HepG2 (cell line): ENCODE measurements around the gene TXNRD1. TPM values are rescaled to one million over a fixed set of nuclear protein-coding genes. Genes with fewer than 3 reads are reported as not detected.

Source experiments
- AKAP8 ChIP-seq: sonication (generic); formaldehyde crosslinking; IDR thresholded peaks from 2 replicates; pipeline ENCODE4 v1.5.1; 2020; ENCODE audit warnings: mild to moderate bottlenecking, missing genetic modification reagents
- CEBPG ChIP-seq: IDR thresholded peaks from 2 replicates; pipeline ENCODE4 v1.6.1; 2016
- FOXP1 ChIP-seq, 2 experiments: fragments of 450-650 bp in 1 of 2; IDR thresholded peaks; 2 replicates each; pipeline ENCODE4 v1.6.1; 2017 to 2018; ENCODE audit warnings: antibody characterized with exemption in 1 of 2
- ISL2 ChIP-seq: sonication (generic); formaldehyde crosslinking; IDR thresholded peaks from 2 replicates; pipeline ENCODE4 v1.5.0; 2020; ENCODE audit warnings: missing genetic modification reagents
- PRMT3 ChIP-seq: sonication (generic); formaldehyde crosslinking; IDR thresholded peaks from 2 replicates; pipeline ENCODE4 v1.8.1; 2022; ENCODE audit warnings: low read depth, mild to moderate bottlenecking, moderate library complexity, missing genetic modification reagents, borderline replicate concordance
- RCOR2 ChIP-seq: IDR thresholded peaks from 2 replicates; pipeline ENCODE4 v1.6.1; 2016; ENCODE audit warnings: missing biosample characterization, missing genetic modification reagents
- SMARCC2 ChIP-seq: fragments of 450-650 bp; IDR thresholded peaks from 2 replicates; pipeline ENCODE4 v1.6.1; 2017; ENCODE audit warnings: antibody characterized with exemption, mild to moderate bottlenecking
- SP5 ChIP-seq: IDR thresholded peaks from 2 replicates; pipeline ENCODE4 v1.6.1; 2016; ENCODE audit warnings: low read depth, borderline replicate concordance
- ZMYM2 ChIP-seq: sonication (generic); formaldehyde crosslinking; IDR thresholded peaks from 2 replicates; pipeline ENCODE4 v1.8.0; 2022; ENCODE audit warnings: mild to moderate bottlenecking, missing genetic modification reagents
- ZNF101 ChIP-seq: sonication (generic); formaldehyde crosslinking; IDR thresholded peaks from 2 replicates; pipeline ENCODE4 v1.4.0; 2020; ENCODE audit warnings: mild to moderate bottlenecking, low read depth, missing genetic modification reagents, borderline replicate concordance
- ZNF205 ChIP-seq: IDR thresholded peaks from 2 replicates; pipeline ENCODE4 v1.6.1; 2018; ENCODE audit warnings: missing biosample characterization, missing genetic modification reagents
- ZNF225 ChIP-seq: sonication (generic); formaldehyde crosslinking; IDR thresholded peaks from 2 replicates; pipeline ENCODE4 v1.4.0; 2020; ENCODE audit warnings: mild to moderate bottlenecking, missing genetic modification reagents
- ZNF431 ChIP-seq: sonication (generic); formaldehyde crosslinking; IDR thresholded peaks from 2 replicates; pipeline ENCODE4 v1.9.0; 2022; ENCODE audit warnings: missing genetic modification reagents, low read depth, mild to moderate bottlenecking, borderline replicate concordance
- ZNF766 ChIP-seq: sonication (generic); formaldehyde crosslinking; IDR thresholded peaks from 2 replicates; pipeline ENCODE4 v1.5.0; 2020; ENCODE audit warnings: missing genetic modification reagents, borderline replicate concordance
- ZNF768 ChIP-seq: sonication (generic); formaldehyde crosslinking; IDR thresholded peaks from 2 replicates; pipeline ENCODE4 v1.4.0; 2020; ENCODE audit warnings: missing genetic modification reagents
- ZSCAN9 ChIP-seq: IDR thresholded peaks from 2 replicates; pipeline ENCODE4 v1.6.1; 2016; ENCODE audit warnings: borderline replicate concordance
- polyA plus RNA-seq, 8 experiments: library from polyadenylated mRNA; depleted of rRNA in 3 of 8; stranded (reverse) in 7 of 8; unstranded in 1 of 8; fragments of >200 nt; fragmentation: Illumina TruSeq in 4 of 8; extraction: Trizol in 4 of 8; gene quantifications; 2 replicates each; pipeline versions ENCODE4 v1.2.1 to v1.2.3, GENCODE V29; 2011 to 2016; ENCODE audit warnings: low read depth in 4 of 8, missing spikeins in 1 of 8, mixed read lengths in 1 of 8; ENCODE audit not compliant: insufficient read depth in 1 of 8
- total RNA-seq, 5 experiments: library from RNA; depleted of rRNA; stranded (reverse); fragments of >200 nt; fragmentation: Illumina TruSeq; extraction: Trizol; gene quantifications; 2 replicates each; pipeline ENCODE4 v1.2.3, GENCODE V29; 2016; ENCODE audit warnings: low read depth in 1 of 5
- TF ChIP-seq, protein P1 (sequence below): sonication (generic); formaldehyde crosslinking; IDR thresholded peaks from one replicate; pipeline ENCODE4 v1.5.1; 2020; ENCODE audit warnings: mild to moderate bottlenecking, missing genetic modification reagents; ENCODE audit errors: not compliant biosample characterization
- TF ChIP-seq, protein P2 (sequence below): IDR thresholded peaks from 2 replicates; pipeline ENCODE4 v1.6.1; 2018; ENCODE audit warnings: missing genetic modification reagents, mild to moderate bottlenecking, missing compliant biosample characterization
- TF ChIP-seq, protein P3 (sequence below): sonication (generic); formaldehyde crosslinking; IDR thresholded peaks from 2 replicates; pipeline ENCODE4 v1.5.1; 2020; ENCODE audit warnings: mild to moderate bottlenecking, missing genetic modification reagents, borderline replicate concordance
- TF ChIP-seq, protein P4 (sequence below): IDR thresholded peaks from 2 replicates; pipeline ENCODE4 v1.6.1; 2012; ENCODE audit warnings: inconsistent platforms

Gene TXNRD1
- total and polyA plus RNA-seq, 2 of the 13 experiments (the other 11 are each of a cell fraction or from before 2014, with no cell fraction given), result 54.0 to 190 TPM

DNA sequence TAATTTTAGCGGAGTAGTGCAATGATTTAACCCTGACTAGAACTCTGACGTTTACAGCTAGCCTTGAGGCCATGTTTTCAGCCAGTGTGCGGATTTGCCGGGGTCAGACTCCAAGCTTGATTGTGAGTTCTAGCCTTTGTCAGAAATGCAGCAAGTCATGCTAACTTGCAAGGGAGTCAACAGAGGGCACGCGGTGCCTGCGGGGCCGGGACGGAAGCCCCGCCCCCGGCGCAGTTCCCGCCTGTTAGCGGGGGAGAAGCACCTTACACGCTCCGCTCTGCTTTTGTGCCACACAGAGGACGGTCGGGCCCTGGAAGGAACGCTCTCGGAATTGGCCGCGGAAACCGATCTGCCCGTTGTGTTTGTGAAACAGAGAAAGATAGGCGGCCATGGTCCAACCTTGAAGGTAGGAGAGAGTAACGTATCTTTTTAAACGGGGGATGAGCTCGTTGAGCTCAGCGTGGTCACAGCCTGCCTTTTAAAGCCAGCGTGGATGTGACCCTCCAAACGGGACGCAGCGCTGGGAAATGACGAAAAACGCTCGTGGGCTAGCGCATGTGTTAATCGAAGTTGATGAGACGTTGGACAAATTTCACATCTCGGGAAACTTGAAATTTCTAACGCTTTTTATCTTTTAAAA, 73.2 kb downstream of the TXNRD1 start (continued):
- TF ChIP-seq ZNF205 (CRISPR knock-in tag) (peak; percentile 84; the same call in 1 of the 2 replicates), ZNF431 (CRISPR knock-in tag) (peak; percentile 70; the same call in 1 of the 2 replicates), ZMYM2 (no peak), ZNF766 (CRISPR knock-in tag) (peak; percentile 62; the same call in 1 of the 2 replicates), SP5 (CRISPR knock-in tag) (peak; percentile 82), ZNF101 (CRISPR knock-in tag) (no peak), CEBPG (CRISPR knock-in tag) (peak; percentile 21; the same call in 1 of the 2 replicates), RCOR2 (CRISPR knock-in tag) (peak; percentile 37; the same call in 1 of the 2 replicates), AKAP8 (0 out of 2 replicates have a peak, but pooled peaks have one; percentile 51), FOXP1 (IDR thresholded peaks at IDR 0.05) (no peak), FOXP1 (CRISPR knock-in tag; IDR thresholded peaks at IDR 0.05) (peak; percentile 33), PRMT3 (CRISPR knock-in tag) (peak; percentile 93), ISL2 (peak; percentile 59), ZNF225 (CRISPR knock-in tag) (peak; percentile 55; the same call in 1 of the 2 replicates), ZSCAN9 (CRISPR knock-in tag) (peak; percentile 84; the same call in 1 of the 2 replicates), SMARCC2 (no peak), ZNF768 (peak; percentile 62; the same call in 1 of the 2 replicates)
- TF ChIP-seq, protein P1, sequence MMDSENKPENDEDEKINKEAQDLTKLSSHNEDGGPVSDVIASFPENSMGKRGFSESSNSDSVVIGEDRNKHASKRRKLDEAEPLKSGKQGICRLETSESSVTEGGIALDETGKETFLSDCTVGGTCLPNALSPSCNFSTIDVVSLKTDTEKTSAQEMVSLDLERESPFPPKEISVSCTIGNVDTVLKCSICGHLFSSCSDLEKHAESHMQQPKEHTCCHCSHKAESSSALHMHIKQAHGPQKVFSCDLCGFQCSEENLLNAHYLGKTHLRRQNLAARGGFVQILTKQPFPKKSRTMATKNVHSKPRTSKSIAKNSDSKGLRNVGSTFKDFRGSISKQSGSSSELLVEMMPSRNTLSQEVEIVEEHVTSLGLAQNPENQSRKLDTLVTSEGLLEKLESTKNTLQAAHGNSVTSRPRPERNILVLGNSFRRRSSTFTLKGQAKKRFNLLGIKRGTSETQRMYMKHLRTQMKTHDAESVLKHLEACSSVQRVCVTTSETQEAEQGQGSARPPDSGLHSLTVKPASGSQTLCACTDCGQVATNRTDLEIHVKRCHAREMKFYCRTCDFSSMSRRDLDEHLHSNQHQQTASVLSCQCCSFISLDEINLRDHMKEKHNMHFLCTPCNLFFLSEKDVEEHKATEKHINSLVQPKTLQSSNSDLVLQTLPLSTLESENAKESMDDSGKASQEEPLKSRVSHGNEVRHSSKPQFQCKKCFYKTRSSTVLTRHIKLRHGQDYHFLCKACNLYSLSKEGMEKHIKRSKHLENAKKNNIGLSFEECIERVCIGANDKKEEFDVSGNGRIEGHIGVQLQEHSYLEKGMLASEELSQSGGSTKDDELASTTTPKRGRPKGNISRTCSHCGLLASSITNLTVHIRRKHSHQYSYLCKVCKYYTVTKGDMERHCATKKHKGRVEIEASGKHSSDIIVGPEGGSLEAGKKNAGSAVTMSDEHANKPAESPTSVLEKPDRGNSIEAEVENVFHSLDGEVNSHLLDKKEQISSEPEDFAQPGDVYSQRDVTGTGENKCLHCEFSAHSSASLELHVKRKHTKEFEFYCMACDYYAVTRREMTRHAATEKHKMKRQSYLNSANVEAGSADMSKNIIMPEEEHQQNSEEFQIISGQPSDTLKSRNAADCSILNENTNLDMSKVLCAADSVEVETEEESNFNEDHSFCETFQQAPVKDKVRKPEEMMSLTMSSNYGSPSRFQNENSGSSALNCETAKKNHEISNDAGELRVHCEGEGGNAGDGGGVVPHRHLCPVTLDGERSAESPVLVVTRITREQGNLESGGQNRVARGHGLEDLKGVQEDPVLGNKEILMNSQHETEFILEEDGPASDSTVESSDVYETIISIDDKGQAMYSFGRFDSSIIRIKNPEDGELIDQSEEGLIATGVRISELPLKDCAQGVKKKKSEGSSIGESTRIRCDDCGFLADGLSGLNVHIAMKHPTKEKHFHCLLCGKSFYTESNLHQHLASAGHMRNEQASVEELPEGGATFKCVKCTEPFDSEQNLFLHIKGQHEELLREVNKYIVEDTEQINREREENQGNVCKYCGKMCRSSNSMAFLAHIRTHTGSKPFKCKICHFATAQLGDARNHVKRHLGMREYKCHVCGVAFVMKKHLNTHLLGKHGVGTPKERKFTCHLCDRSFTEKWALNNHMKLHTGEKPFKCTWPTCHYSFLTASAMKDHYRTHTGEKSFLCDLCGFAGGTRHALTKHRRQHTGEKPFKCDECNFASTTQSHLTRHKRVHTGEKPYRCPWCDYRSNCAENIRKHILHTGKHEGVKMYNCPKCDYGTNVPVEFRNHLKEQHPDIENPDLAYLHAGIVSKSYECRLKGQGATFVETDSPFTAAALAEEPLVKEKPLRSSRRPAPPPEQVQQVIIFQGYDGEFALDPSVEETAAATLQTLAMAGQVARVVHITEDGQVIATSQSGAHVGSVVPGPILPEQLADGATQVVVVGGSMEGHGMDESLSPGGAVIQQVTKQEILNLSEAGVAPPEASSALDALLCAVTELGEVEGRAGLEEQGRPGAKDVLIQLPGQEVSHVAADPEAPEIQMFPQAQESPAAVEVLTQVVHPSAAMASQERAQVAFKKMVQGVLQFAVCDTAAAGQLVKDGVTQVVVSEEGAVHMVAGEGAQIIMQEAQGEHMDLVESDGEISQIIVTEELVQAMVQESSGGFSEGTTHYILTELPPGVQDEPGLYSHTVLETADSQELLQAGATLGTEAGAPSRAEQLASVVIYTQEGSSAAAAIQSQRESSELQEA (CRISPR knock-in tag), result no peak
- TF ChIP-seq, protein P2, sequence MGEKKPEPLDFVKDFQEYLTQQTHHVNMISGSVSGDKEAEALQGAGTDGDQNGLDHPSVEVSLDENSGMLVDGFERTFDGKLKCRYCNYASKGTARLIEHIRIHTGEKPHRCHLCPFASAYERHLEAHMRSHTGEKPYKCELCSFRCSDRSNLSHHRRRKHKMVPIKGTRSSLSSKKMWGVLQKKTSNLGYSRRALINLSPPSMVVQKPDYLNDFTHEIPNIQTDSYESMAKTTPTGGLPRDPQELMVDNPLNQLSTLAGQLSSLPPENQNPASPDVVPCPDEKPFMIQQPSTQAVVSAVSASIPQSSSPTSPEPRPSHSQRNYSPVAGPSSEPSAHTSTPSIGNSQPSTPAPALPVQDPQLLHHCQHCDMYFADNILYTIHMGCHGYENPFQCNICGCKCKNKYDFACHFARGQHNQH (CRISPR knock-in tag), result peak; percentile 94
- TF ChIP-seq, protein P3, sequence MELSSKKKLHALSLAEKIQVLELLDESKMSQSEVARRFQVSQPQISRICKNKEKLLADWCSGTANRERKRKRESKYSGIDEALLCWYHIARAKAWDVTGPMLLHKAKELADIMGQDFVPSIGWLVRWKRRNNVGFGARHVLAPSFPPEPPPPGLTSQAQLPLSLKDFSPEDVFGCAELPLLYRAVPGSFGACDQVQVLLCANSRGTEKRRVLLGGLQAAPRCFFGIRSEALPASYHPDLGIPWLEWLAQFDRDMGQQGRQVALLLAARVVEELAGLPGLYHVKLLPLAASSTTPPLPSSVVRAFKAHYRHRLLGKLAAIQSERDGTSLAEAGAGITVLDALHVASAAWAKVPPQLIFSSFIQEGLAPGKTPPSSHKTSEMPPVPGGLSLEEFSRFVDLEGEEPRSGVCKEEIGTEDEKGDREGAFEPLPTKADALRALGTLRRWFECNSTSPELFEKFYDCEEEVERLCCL, result peak; percentile 88; the same call in 1 of the 2 replicates
- TF ChIP-seq, protein P4, sequence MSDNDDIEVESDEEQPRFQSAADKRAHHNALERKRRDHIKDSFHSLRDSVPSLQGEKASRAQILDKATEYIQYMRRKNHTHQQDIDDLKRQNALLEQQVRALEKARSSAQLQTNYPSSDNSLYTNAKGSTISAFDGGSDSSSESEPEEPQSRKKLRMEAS, result peak; percentile 99
